T-helper 17 cell (primary cell): ENCODE results near the gene ALG2. TPM values are rescaled to one million over a fixed set of nuclear protein-coding genes. Genes with fewer than 3 reads are reported as not detected.
"Not testable (repeated sequence)": the region's sequence is repeated elsewhere in the genome, so short reads cannot be mapped to it uniquely, and the experiment has no call there.

Source experiments
- ATAC-seq: fragments of 150-1000 bp; cut with Tn5 transposase; 2 replicates; pipeline ENCODE4 v1.10.0; 2021; ENCODE audit warnings: mild to moderate bottlenecking, moderate library complexity
- DNase-seq, 3 donors: peaks; one replicate each; pipeline versions ENCODE4 v3.0.0 to v3.0.0-alpha.2; 2020 to 2021
- H3K9me3 ChIP-seq: one replicate; pipeline ENCODE4 v1.7.0; 2013; ENCODE audit warnings: low read length, mild to moderate bottlenecking; ENCODE audit not compliant: control insufficient read depth, poor library complexity, severe bottlenecking
- H3K27ac Mint-ChIP-seq: one replicate; pipeline ENCODE4 v1.8.0; 2022; ENCODE audit warnings: mild to moderate bottlenecking, moderate library complexity, mixed read lengths
- H3K27me3 Mint-ChIP-seq: one replicate; pipeline ENCODE4 v1.8.0; 2022; ENCODE audit warnings: mixed read lengths
- H3K36me3 Mint-ChIP-seq: one replicate; pipeline ENCODE4 v1.8.0; 2022; ENCODE audit warnings: low read depth, mixed read lengths
- H3K4me1 Mint-ChIP-seq: one replicate; pipeline ENCODE4 v1.8.0; 2022; ENCODE audit warnings: mild to moderate bottlenecking, mixed read lengths
- H3K4me3 Mint-ChIP-seq: one replicate; pipeline ENCODE4 v1.8.0; 2022; ENCODE audit warnings: mild to moderate bottlenecking, moderate library complexity, mixed read lengths
- total RNA-seq, 4 donors: library from RNA in 2 of 4; stranded (reverse) in 2 of 4; gene quantifications; one replicate each; pipeline ENCODE4 v1.2.3 and lab custom pipeline; 2022 to 2026

Gene ALG2
- total RNA-seq, 2 donors from 2014 or later: 17.9 to 19.5 TPM

- Mint-ChIP-seq H3K27me3 (no peaks in the 10 kb centered on the region), H3K27ac (peak overlapping the region; percentile 84), H3K36me3 (no peaks in the 10 kb centered on the region), H3K4me1 (peaks cover 12% of the 10 kb centered on the region), H3K4me3 (peak overlapping the region; percentile 74)
- DNase-seq (peak; percentile 22 to 27 (median 22)), ATAC-seq (peak; percentile 88)
- no peaks in the 10 kb centered on the region for H3K9me3 ChIP-seq
Measured at GRCh38 chr9:99253772-99254431, 32.2 kb upstream of the ALG2 start.

GRCh38 chr9:99253134-99253533 is 31.4 kb upstream of the ALG2 start:
- Mint-ChIP-seq H3K4me1 (peaks cover 12% of the 10 kb centered on the region), H3K4me3 (peak overlapping the region; percentile 74), H3K36me3 (no peaks in the 10 kb centered on the region), H3K27ac (peak overlapping the region; percentile 84), H3K27me3 (no peaks in the 10 kb centered on the region)
- DNase-seq: no peak
- no peaks in the 10 kb centered on the region for H3K9me3 ChIP-seq
- no peak for ATAC-seq

- Mint-ChIP-seq H3K27me3 (no peaks in the 10 kb centered on the region), H3K4me1 (peaks cover 12% of the 10 kb centered on the region), H3K36me3 (no peaks in the 10 kb centered on the region), H3K4me3 (no peak overlapping the region), H3K27ac (no peak overlapping the region)
- H3K9me3 ChIP-seq: no peaks in the 10 kb centered on the region
- no peak for ATAC-seq
- DNase-seq: no peak
Measured at GRCh38 chr9:99251157-99251556, 29.4 kb upstream of the ALG2 start.

- Mint-ChIP-seq H3K4me3 (no peak overlapping the region), H3K36me3 (peaks cover 3% of the 10 kb centered on the region), H3K27me3 (no peaks in the 10 kb centered on the region), H3K4me1 (peaks cover 16% of the 10 kb centered on the region), H3K27ac (no peak overlapping the region)
- DNase-seq (no peak), ATAC-seq (no peak)
- H3K9me3 ChIP-seq: no peaks in the 10 kb centered on the region
Measured at GRCh38 chr9:99249619-99250018, 27.9 kb upstream of the ALG2 start.

- no peak for DNase-seq
- no peak for ATAC-seq
- Mint-ChIP-seq H3K36me3 (peaks cover 5% of the 10 kb centered on the region), H3K4me3 (no peak overlapping the region), H3K4me1 (peaks cover 5% of the 10 kb centered on the region), H3K27me3 (no peaks in the 10 kb centered on the region), H3K27ac (peak overlapping the region; percentile 62)
- H3K9me3 ChIP-seq: no peaks in the 10 kb centered on the region
Measured at GRCh38 chr9:99244344-99245260, 22.9 kb upstream of the ALG2 start.

GRCh38 chr9:99241106-99241505 is 19.4 kb upstream of the ALG2 start:
- peaks cover 5% of the 10 kb centered on the region for H3K4me1 Mint-ChIP-seq
- no peaks in the 10 kb centered on the region for H3K27me3 Mint-ChIP-seq
- no peaks in the 10 kb centered on the region for H3K9me3 ChIP-seq

GRCh38 chr9:99239341-99240060 is 17.8 kb upstream of the ALG2 start:
- Mint-ChIP-seq H3K27me3 (no peaks in the 10 kb centered on the region), H3K4me3 (no peak overlapping the region), H3K36me3 (peaks cover under 1% of the 10 kb centered on the region), H3K4me1 (peaks cover 5% of the 10 kb centered on the region), H3K27ac (peak overlapping the region; percentile 54)
- H3K9me3 ChIP-seq: no peaks in the 10 kb centered on the region
- no peak for DNase-seq
- no peak for ATAC-seq

More at GRCh38 chr9:99241106-99241505, 19.4 kb upstream of the ALG2 start:
- Mint-ChIP-seq H3K36me3 (peaks cover 5% of the 10 kb centered on the region), H3K4me3 (no peak overlapping the region), H3K27ac (no peak overlapping the region)
- DNase-seq (no peak), ATAC-seq (no peak)

GRCh38 chr9:99238331-99238730 is 16.6 kb upstream of the ALG2 start:
- Mint-ChIP-seq H3K4me3 (no peak overlapping the region), H3K27me3 (no peaks in the 10 kb centered on the region), H3K36me3 (peaks cover 1% of the 10 kb centered on the region), H3K27ac (no peak overlapping the region), H3K4me1 (peaks cover 7% of the 10 kb centered on the region)
- no peak for ATAC-seq
- no peak for DNase-seq
- H3K9me3 ChIP-seq: no peaks in the 10 kb centered on the region

- DNase-seq, H3K27me3 Mint-ChIP-seq, H3K9me3 ChIP-seq, ATAC-seq, H3K4me1 Mint-ChIP-seq, H3K4me3 Mint-ChIP-seq, H3K27ac Mint-ChIP-seq, H3K36me3 Mint-ChIP-seq: not testable (repeated sequence)
Measured at GRCh38 chr9:99237849-99238248, 16.1 kb upstream of the ALG2 start.

- Mint-ChIP-seq H3K36me3 (peaks cover 4% of the 10 kb centered on the region), H3K27ac (no peak overlapping the region), H3K27me3 (no peaks in the 10 kb centered on the region), H3K4me1 (peaks cover 10% of the 10 kb centered on the region), H3K4me3 (no peak overlapping the region)
- DNase-seq (no peak), ATAC-seq (no peak)
- no peaks in the 10 kb centered on the region for H3K9me3 ChIP-seq
Measured at GRCh38 chr9:99237356-99237755, 15.6 kb upstream of the ALG2 start.

GRCh38 chr9:99235926-99236634 is 14.3 kb upstream of the ALG2 start:
- Mint-ChIP-seq H3K27ac (no peak overlapping the region), H3K36me3 (peaks cover 6% of the 10 kb centered on the region), H3K4me3 (no peak overlapping the region), H3K4me1 (peaks cover 10% of the 10 kb centered on the region), H3K27me3 (no peaks in the 10 kb centered on the region)
- DNase-seq (no peak), ATAC-seq (peak; percentile 84)
- no peaks in the 10 kb centered on the region for H3K9me3 ChIP-seq

GRCh38 chr9:99235069-99235468 is 13.3 kb upstream of the ALG2 start:
- Mint-ChIP-seq H3K4me3 (no peak overlapping the region), H3K36me3 (peaks cover 6% of the 10 kb centered on the region), H3K27ac (no peak overlapping the region), H3K4me1 (peaks cover 10% of the 10 kb centered on the region), H3K27me3 (no peaks in the 10 kb centered on the region)
- ATAC-seq: no peak
- no peaks in the 10 kb centered on the region for H3K9me3 ChIP-seq
- no peak for DNase-seq

GRCh38 chr9:99234618-99235017 is 12.9 kb upstream of the ALG2 start:
- Mint-ChIP-seq H3K27ac (peak overlapping the region; percentile 24), H3K36me3 (peaks cover 6% of the 10 kb centered on the region), H3K4me1 (peaks cover 10% of the 10 kb centered on the region), H3K27me3 (no peaks in the 10 kb centered on the region), H3K4me3 (no peak overlapping the region)
- ATAC-seq (no peak), DNase-seq (no peak)
- no peaks in the 10 kb centered on the region for H3K9me3 ChIP-seq
